ENCODE data around the gene STRN4.
A peak's percentile ranks its signal among the peaks of the same experiment; 100 is the strongest.

The STRN4 gene

GRCh38 chr19:46729696-46730095 lies 16.6 kb downstream of the STRN4 start:
- Histone ChIP-seq H3K4me3 (ENCODE audit: low read depth, low read length) (no peak overlapping the region), H3K9me3 (no peaks in the 10 kb centered on the region), H3K36me3 (peaks cover 88% of the 10 kb centered on the region), H3K4me1 (no peaks in the 10 kb centered on the region), H3K27me3 (no peaks in the 10 kb centered on the region)
- no peak for DNase-seq
- TF ChIP-seq, protein P1, sequence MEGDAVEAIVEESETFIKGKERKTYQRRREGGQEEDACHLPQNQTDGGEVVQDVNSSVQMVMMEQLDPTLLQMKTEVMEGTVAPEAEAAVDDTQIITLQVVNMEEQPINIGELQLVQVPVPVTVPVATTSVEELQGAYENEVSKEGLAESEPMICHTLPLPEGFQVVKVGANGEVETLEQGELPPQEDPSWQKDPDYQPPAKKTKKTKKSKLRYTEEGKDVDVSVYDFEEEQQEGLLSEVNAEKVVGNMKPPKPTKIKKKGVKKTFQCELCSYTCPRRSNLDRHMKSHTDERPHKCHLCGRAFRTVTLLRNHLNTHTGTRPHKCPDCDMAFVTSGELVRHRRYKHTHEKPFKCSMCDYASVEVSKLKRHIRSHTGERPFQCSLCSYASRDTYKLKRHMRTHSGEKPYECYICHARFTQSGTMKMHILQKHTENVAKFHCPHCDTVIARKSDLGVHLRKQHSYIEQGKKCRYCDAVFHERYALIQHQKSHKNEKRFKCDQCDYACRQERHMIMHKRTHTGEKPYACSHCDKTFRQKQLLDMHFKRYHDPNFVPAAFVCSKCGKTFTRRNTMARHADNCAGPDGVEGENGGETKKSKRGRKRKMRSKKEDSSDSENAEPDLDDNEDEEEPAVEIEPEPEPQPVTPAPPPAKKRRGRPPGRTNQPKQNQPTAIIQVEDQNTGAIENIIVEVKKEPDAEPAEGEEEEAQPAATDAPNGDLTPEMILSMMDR (IDR thresholded peaks at IDR 0.05; ENCODE audit: low read depth, low read length), result no peak

DNA sequence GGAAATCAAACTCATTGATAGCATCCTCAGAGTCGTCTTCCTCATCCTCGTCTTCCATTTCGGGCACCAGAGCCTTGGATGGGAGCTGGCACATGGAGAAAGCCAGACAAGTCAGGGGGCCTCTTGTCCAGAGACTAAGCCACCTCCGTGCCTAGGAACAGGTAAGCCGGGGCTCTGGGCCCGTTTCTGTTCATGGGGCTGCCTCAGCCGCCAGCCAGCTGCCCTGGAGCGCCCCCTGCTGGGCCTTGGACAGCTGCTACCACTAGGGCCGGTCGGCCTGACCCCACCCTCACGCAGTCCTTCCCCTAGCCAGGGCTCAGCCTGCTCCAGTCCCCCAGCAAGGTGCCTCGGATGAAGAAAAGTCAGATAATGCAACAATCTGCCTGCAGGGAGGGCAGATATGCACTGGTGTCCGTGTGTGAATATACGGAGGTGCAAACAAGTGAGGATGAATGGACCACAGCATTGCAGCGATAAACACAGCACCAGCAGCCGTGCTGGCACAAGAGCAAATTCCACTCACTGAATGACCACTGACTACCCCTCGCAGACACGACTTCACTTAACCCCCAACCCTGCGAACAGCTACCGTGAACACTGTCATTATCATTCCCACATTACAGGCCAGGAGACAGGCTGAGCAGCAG lies 17.4 kb downstream of the STRN4 start:
- H3K4me3 ChIP-seq (ENCODE audit: low read depth, low read length), result no peak overlapping the region
- H3K27me3 ChIP-seq, result no peaks in the 10 kb centered on the region
- peak; percentile 86 for DNase-seq
- no peaks in the 10 kb centered on the region for H3K9me3 ChIP-seq
- TF ChIP-seq, protein P1 (IDR thresholded peaks at IDR 0.05; ENCODE audit: low read depth, low read length), result peak; percentile 91
- H3K36me3 ChIP-seq, result peaks cover 89% of the 10 kb centered on the region
- H3K4me1 ChIP-seq, result no peaks in the 10 kb centered on the region

GRCh38 chr19:46728208-46728607 lies 18.0 kb downstream of the STRN4 start:
- H3K27me3 ChIP-seq, result no peaks in the 10 kb centered on the region
- no peak overlapping the region for H3K4me3 ChIP-seq (ENCODE audit: low read depth, low read length)
- TF ChIP-seq, protein P1 (IDR thresholded peaks at IDR 0.05; ENCODE audit: low read depth, low read length), result no peak
- no peaks in the 10 kb centered on the region for H3K4me1 ChIP-seq
- DNase-seq, result no peak
- no peaks in the 10 kb centered on the region for H3K9me3 ChIP-seq
- H3K36me3 ChIP-seq, result peaks cover 89% of the 10 kb centered on the region

DNA sequence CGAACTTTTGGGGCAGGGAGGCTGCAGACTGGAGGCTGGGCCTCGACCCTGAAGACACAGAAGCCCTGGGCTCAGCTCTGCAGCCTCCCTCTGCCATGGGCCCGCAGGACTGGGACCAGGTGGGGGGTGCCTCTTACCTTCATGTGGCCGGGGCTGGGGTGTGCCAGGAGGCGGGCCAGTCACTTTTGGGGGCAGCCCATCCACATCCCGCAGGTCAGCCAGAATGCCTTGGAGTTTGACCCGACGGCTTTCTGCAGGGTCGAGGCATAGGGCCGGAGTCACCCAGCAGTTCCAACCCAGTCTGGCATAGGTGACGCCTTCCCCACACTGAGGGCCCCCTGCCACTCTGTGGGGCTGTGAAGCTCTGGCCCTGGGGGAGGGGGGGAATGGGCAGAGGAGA lies 18.5 kb downstream of the STRN4 start:
- Histone ChIP-seq H3K36me3 (peaks cover 89% of the 10 kb centered on the region), H3K4me1 (no peaks in the 10 kb centered on the region), H3K9me3 (no peaks in the 10 kb centered on the region), H3K27me3 (no peaks in the 10 kb centered on the region), H3K4me3 (ENCODE audit: low read depth, low read length) (no peak overlapping the region)
- no peak for DNase-seq
- TF ChIP-seq, protein P1 (IDR thresholded peaks at IDR 0.05; ENCODE audit: low read depth, low read length), result no peak

DNA sequence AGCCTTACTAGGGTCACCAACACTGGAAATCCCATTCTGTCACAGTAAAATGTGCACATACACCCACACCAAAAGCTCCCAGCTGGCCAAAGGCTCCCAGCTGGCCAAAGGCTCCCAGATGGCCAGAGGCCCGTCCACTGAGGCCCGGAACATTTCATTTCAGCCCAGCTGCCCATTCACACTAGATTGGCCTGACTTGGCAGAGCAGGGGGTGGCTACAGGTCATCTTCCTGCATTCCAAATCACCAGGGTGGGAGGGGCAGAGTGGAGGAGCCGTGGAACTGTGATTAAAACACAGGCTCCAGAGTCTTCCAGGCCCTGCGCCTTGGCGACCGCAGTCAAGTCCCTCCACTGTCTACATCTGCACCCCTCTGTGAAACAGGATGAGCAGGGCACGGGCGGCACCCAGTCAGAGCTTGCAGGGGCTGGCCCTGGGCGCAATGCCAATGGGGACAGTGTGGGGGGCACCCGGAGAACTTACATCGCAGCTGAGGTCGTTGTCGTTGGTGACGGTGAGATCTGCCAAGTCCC lies 19.2 kb downstream of the STRN4 start:
- Histone ChIP-seq H3K9me3 (no peaks in the 10 kb centered on the region), H3K4me1 (no peaks in the 10 kb centered on the region), H3K36me3 (peaks cover 89% of the 10 kb centered on the region), H3K4me3 (ENCODE audit: low read depth, low read length) (no peak overlapping the region), H3K27me3 (no peaks in the 10 kb centered on the region)
- TF ChIP-seq, protein P1 (IDR thresholded peaks at IDR 0.05; ENCODE audit: low read depth, low read length), result no peak
- no peak for DNase-seq

- peaks cover 89% of the 10 kb centered on the region for H3K36me3 ChIP-seq
- no peaks in the 10 kb centered on the region for H3K9me3 ChIP-seq
- TF ChIP-seq, protein P1 (IDR thresholded peaks at IDR 0.05; ENCODE audit: low read depth, low read length), result no peak
- H3K4me3 ChIP-seq (ENCODE audit: low read depth, low read length), result no peak overlapping the region
- no peak for DNase-seq
- H3K4me1 ChIP-seq, result no peaks in the 10 kb centered on the region
- no peaks in the 10 kb centered on the region for H3K27me3 ChIP-seq
Measured at GRCh38 chr19:46726551-46726950, 19.7 kb downstream of the STRN4 start.

Measured in BE2C (cell line).